Frontal cortex (tissue), 4 donors: ENCODE results near the gene PTPDC1. TPM values are rescaled to one million over a fixed set of nuclear protein-coding genes. Genes with fewer than 3 reads are reported as not detected.

Experiments used
- DNase-seq, 2 donors: peaks; one replicate each; pipeline ENCODE4 v3.0.0; 2012; ENCODE audit warnings: low spot score in 2 of 2
- FAIRE-seq: peaks from 2 replicates; lab custom pipeline; 2012; peaks lifted over from hg19 to GRCh38; lab: Jason Lieb, UNC
- total RNA-seq: library from RNA; depleted of rRNA; stranded (reverse); fragments of >200 nt; gene quantifications from one replicate; pipeline ENCODE4 v1.2.3, GENCODE V29; 2014
- donor health status: control.
- donor health status: control.
- donor health status: control.

Gene PTPDC1
- total RNA-seq, 1 donor from 2014 or later = 13.9 TPM

DNA sequence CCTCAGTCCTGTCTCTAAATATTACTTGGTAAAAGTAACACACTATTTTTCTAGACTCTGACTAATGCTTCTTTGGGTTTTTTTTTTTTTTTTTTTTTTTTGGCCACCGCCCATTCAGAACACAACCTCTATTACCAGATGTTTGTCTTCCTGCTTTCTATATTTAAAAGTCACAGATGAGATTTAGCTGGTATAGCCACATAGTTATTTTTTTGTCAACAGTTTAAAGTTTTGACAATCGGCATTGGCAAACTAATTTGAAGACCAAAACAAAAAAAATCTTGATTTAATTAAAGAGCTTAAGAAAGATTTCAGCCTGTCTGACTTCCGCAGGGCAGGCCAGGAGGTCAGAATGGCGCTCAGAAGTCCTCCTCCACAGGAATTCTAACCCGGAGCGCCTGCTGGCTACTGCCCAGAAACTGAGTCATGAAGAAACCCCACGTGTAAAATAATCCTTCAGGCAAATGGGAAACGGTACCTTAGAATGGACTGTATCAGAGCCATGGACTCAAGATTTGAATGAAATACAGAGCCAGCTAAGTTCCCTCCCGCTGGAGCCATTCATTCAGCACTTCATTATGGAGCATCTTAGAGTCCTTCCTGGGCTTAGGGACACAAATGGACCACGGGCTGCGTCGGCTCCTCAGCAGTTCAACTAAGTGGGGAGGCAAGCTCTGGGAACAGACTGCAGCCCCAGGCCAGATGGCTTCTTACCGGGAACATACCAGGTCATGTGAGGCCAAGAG lies 55.6 kb downstream of the PTPDC1 start:
- FAIRE-seq (no peak), DNase-seq (peak in 1 of 2 donors; percentile 60)

DNA sequence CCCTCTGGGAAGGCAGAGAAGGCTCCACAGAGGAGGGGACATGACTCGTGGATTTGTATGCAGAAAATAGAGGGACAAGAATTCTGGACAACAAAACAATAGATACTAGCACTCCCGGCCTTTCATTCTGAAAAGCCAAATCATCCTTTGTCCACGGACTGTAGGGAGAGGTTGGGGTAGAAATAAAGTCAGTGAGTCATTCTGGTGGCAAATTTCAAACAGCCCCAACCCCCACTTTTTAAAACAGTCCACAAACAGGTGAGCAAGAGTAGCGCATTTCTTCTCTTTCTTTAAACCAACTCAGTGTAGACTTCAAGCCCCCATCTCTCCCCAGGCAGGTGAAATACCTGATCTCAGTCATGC lies 56.1 kb downstream of the PTPDC1 start:
- FAIRE-seq (no peak), DNase-seq (no peak)

DNA sequence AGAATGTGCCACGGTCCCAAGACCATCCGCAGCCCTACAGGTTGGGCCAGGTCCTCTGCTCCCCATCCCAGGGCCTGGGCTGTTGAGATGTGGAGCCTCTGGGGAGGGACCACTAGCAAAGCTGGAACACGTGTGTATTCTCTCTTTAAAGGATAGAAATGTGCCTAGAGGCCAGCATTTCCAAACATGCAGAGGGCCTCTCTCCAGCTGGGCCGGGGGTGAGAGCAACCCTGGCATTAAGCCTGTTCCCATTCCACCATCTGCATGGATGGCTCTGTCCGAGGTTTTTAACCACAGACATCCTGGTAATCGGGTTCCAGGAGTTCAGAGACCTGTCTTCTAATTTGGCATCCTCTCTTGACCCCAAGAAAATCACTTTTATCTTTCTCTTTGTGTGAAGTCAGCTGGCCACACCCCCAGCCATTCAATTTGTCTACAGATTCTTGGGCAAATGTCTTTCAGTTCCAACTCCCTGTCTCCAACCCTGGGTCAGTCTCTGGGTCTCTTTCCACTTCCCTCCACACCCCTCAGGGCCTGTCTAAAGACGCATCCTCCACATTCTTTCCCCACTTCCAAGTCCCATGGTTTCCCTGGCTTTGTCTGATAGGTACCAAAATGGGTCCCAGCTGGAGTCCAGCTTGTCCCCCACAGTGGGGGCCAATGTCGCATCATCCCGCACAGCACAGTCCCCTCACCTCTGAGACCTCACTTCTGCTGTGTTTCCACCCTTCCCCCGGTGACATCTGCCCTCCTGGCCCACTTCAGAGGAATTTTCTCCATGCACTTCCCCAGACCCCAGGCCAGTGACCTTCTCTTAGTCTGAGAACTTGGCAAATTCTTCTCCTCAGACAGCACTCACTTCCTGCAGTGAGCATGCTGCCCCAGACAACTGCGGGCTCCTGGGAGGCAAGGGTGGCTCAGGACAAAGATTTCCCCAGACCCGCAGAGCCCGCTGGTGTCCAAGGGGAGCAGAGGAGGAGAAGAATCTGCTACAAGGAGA lies 56.8 kb downstream of the PTPDC1 start:
- DNase-seq = no peak

DNA sequence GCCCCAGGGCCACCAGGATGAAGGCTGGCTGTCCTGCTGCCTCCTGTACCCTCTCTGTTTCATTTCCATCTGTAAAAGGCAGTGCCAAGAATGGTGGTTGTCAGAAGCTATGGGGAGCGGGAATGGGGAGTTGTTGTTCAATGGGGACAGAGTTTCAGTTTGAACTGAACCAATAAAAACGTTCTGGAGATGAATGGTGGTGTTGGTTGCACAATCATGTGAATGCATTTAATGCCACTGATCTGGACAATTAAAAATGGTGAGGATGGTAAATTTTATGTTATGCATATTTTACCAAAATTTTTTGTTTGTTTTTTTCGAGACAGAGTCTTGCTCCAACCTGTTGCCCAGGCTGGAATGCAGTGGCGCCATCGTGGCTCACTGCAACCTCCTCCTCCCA lies 58.1 kb downstream of the PTPDC1 start:
- FAIRE-seq (no peak), DNase-seq (no peak)

More for the DNA sequence above, 56.8 kb downstream of the PTPDC1 start:
- no peak for FAIRE-seq

DNA sequence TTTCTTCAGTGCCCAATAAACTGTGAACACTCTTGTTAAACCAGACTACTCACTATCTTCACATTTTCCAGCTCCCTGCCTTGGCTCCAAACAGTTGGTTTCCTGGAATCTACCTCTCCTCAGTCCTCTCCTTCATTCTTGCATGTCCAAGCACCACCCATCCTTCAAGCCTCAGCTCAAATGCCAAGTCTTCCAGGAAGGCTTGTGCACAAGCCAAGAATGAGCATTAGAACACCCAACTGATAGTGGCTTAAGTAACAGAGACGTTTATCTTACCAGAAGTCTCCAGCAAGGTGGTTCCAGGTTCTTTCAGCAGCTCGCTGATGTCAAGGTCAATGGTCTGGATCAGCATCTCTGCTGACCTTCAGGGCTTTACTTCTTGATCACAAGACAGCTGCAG lies 60.1 kb downstream of the PTPDC1 start:
- FAIRE-seq (no peak), DNase-seq (no peak)

DNA sequence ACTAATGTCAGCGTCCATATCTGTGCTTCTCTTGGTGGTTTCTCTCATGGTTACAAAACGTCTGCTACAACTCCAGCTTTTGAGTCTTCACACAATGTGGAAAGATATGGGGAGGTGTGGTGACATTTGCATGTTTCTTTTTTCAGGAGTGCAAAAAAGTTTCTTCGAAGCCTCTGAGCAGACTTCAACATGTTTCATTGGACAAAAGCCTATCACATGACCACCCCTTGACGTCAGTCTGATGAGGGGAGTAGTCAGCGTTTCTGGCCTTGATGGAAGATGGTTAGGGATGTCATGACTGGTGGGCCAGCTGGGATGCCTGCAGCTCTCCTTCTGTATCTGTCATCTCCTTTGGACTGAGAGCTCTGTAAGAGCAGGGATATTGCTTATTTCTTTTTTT lies 61.4 kb downstream of the PTPDC1 start:
- no peak for DNase-seq
- no peak for FAIRE-seq

DNA sequence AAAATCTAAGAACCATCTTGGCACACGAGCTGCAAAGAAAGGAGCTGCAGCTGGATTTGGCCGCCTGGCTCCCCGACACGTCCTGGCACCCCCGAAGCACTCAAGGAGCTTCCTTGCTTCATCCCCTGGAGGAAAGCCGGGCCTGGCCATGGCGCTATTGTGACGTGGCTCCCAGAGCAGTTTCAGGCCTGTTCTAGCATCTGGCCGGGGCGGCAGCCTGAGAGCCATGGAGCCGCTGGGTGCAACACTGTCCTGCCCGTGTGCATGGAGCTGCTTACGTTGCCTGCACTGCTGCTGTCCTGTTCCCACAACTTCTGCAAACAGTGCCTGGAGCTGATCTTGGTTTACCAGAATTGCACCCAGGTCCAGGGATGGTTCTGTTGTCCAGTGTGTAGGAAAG lies 63.5 kb downstream of the PTPDC1 start:
- DNase-seq (no peak), FAIRE-seq (no peak)

DNA sequence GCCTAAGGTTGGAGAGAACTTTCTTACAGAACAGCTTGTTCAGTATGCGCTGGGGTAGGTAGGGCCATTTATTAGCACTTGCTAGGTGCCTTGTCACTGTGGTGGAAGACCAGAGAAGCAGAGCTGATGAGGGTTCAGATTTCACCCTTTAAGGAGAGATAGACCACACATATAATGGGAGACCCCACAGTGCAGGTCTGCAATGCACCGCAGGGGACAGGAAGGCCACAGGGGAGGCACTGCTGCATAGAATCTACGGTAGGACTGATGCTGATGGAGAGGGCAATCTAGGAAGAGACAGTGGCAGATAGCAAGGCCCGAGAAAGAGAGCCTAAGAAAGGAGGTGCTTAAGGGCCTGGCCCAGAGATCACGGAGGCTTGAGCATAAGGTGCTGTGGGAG lies 64.2 kb downstream of the PTPDC1 start:
- no peak for FAIRE-seq
- no peak for DNase-seq

DNA sequence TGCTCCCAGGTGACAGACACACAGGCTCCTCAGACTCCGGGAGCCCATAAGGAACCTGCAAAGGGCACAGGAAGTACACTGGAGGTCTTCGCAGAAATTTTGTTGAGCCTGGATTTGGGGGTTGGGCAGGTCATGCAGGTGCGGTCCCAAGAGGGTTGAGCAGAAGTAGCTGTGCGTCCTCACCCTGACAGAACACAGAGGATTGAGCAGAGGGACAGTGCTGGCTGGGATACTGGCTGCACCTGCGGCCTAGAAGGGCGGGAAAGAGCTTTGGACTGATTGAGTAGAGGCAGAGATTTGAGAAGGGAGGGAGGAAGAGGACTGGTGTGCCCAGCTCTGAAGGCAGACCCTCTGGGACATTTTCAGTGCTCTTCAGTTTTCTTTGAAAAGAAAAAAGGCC lies 65.4 kb downstream of the PTPDC1 start:
- FAIRE-seq (no peak), DNase-seq (no peak)

DNA sequence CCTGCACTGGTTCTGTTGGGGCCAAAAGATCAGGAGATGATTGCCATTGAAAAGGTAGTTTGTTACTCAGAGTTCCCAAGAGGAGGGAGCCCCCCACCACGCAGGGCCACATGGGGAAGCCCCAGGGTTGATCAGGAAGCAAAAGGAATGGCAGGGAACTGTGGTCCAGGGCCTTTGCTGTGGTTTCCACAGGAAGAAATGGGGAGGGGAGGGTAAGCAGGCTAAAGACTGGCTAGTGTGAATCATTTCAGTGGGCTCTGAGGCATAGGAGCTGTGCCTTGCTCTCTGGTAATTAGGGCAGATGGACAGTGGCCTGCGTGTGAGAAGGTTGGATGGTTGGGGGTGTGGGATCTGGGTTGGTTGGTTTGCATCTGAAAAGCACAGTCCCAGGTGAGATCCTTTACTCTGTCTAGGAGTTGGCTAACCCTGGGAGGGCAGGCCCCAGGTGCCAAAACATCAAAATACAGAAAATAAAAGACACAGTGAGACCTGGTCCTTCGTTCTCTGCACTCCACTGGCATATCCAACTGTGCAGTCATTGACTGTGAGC lies 66.1 kb downstream of the PTPDC1 start:
- FAIRE-seq (no peak), DNase-seq (no peak)

DNA sequence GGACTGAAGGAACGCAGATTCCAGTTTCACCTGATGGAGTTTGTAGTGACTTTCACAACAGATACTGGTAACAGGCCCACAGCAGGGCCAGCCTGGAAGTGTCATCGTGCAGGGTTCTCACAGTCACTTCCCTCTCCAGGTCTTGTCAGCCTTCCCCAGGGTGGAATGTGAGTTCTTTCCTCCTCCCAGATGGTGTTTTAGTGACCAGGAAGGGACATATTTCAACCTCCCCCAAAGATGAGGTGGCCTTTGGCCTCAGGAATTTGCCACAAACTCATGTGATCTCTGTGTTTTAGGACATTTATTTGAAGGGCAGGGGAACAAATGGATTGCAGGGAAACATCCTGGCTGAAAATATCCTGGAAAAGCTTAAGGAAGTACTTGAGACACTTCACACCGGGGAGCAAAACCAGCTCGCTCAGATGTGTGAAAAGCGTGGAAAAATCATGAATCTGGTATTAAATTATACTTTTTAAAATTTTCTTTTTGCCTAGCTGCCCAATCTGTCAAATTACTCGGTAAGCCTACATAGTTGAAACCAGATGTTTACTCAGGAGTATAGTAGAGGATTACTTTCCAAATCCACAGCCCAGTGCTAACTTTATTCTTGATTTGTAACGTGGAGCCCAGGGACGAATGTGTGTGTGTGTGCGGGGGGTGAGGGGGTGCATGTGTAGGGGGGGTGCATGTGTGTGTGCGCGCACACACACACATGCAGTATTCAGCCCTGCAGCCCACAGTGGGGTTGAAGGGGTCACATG lies 66.8 kb downstream of the PTPDC1 start:
- FAIRE-seq (no peak), DNase-seq (no peak)

DNA sequence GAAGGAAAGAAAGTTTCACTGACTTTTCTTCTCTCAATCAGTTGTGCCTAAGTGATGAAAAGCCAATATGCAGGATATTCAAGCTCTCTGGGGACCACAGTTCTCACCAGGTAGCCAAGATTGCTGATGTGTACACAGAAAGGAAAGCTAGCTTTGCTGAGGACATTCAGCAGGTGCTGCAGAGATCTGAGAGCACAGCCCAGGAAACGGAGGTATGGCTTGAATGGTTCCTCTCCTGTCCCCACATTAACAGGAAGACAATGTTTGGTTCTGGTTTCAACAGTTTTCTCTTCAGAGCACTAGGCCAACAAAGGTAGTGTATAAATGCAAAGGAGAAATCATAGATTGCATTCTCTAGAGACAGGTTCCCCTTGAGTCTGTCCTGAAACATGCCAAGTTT lies 69.6 kb downstream of the PTPDC1 start:
- DNase-seq (no peak), FAIRE-seq (no peak)

DNA sequence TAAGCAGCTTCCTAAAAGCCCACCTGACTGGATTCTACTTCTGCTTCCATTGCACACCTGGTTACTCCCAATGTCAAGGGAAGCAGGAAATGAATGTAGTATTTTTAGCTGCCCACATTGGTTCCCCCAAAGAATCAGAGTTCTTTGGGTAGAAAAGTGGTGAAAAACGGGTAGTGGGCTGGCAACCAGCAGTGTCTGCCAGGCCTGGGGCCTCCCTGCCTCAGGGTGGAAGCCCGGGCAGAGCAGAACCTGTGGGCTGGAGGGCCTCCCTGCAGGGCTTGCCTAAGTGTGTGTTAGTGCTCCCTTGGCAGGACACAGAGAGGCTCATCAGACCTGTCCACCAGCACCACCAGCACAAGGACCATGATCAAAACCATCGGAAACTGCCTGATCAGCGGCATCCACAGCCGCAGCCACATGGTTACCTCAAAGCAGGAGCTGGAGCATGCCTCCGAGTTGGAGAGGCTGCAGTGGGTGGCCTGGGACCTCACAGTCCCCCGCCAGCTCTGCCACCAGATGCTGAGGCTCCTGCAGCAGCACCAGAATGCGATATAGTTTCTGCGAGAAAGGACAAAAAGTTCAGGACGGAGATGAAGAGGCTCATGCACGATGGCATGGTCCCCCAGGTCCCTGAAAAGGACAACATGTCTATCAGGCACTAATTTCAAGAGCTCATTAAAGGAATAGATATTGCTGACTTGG lies 72.2 kb downstream of the PTPDC1 start:
- DNase-seq (no peak), FAIRE-seq (no peak)

DNA sequence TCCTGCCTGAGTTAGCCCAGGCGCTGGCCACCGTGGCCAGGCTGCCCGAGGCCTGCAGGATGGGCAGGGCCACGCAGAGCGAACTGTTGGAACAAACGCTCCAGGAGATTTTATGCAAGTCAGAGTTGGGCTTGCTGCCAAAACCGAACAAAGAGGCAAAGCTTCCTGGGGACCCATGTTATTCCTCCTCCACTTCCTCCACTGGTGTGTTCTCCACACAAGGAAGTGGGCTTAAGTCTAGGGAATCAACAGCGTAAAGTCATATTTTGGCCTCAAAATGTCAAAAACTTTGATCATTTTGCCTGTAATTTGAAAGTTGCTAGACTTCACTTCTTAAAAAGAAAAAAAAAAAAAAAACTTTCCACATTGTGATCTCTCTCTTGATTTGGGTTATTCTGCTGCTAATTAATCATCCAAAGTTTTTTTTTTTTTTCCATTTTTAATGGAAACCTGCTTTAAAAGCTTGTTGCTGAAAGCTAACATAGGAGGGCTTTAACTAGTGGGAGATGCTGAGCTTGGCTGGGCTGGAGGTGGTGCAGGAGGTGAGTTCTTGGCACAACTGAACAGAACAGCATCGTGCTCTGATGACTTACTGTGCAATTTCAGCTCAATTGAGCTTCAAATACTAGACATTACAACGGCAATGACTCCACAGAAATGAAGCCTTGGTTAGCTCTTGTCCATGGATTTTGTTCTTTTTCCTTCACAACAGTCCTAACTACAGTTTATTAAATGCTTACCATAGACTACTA lies 73.0 kb downstream of the PTPDC1 start:
- FAIRE-seq (no peak), DNase-seq (peak in 1 of 2 donors; percentile 58)

Other genes with a start within 250 kb of the PTPDC1 start
- gene BARX1, start 129.1 kb upstream of the PTPDC1 start, total RNA-seq = not detected
- gene ZNF169, start 174.8 kb downstream of the PTPDC1 start, total RNA-seq = 9.4 TPM
- gene NUTM2F, start 244.2 kb downstream of the PTPDC1 start, total RNA-seq = not detected